NCI-H128 (cell line): ENCODE measurements around the gene NRP1.

Experiments
- DNase-seq: peaks from one replicate; lab custom pipeline; 2025; ENCODE audit not compliant: unreplicated experiment; lab: John Stamatoyannopoulos, UW

Gene NRP1

GRCh38 chr10:33216661-33217427 is 117.6 kb downstream of the NRP1 start:
- no peak for DNase-seq

DNA sequence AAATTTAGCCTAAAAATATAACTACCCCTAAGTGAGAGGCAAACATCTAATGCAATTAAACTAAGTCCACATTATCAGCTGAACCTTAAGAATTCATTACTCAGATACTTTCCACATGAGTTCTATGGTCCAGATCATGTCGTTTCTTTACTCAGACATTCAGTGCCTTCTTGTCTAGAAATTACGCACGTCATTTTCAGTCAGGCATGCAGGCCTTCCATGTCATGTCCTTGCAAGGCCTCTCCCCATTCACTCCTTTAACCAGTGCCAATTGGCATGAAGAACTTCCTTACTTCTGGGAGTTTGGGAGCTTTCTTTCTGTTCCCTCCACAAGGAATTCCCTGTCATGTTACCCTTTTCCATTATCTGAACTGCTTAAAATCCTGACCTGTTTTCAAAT is 118.8 kb downstream of the NRP1 start:
- no peak for DNase-seq

DNA sequence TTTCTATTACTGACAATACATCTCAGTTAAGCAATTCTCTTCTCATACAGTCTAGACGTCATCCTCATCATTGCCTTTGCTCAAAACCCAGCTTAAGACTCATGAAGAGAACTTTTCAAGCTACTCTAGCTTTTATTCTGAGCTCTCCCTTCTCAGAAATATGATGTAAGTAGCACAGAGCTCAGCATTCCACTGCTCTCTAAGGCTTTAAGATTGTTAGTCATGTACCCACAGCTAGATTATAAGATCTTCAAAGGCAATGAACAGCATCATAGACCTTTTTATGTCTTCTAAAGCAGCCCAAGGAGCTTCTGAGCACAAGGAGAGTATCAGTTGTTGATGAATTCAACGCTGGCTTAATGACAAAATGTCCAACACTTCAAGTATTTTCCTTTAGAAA is 119.3 kb downstream of the NRP1 start:
- no peak for DNase-seq

DNA sequence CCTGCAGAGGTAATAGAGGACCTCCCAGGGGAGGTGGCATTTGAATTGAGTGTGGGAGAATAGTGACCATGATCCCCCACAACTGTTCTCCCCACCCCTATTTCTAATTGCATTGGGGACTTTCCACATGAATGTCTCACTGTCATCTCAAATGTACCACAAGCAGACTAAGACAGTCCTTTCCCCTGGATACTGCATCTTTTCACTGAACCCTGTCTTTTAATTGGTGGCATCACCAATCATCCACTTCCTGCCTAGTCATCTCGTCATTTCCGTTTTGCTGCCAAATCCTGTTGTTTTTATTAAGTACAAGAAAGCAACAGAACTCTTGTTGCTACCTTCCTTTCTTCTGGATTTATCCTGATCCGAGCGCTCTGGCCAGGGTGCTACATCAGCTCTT is 120.3 kb downstream of the NRP1 start:
- no peak for DNase-seq

GRCh38 chr10:33212061-33212748 is 122.3 kb downstream of the NRP1 start:
- no peak for DNase-seq

- no peak for DNase-seq
These were observed 123.2 kb downstream of the NRP1 start for GRCh38 chr10:33211106-33211878.

GRCh38 chr10:33209802-33210201 is 124.7 kb downstream of the NRP1 start:
- no peak for DNase-seq

GRCh38 chr10:33208166-33208565 is 126.3 kb downstream of the NRP1 start:
- DNase-seq: no peak

GRCh38 chr10:33204031-33204430 is 130.4 kb downstream of the NRP1 start:
- DNase-seq: no peak

GRCh38 chr10:33201971-33202370 is 132.5 kb downstream of the NRP1 start:
- DNase-seq: no peak

DNA sequence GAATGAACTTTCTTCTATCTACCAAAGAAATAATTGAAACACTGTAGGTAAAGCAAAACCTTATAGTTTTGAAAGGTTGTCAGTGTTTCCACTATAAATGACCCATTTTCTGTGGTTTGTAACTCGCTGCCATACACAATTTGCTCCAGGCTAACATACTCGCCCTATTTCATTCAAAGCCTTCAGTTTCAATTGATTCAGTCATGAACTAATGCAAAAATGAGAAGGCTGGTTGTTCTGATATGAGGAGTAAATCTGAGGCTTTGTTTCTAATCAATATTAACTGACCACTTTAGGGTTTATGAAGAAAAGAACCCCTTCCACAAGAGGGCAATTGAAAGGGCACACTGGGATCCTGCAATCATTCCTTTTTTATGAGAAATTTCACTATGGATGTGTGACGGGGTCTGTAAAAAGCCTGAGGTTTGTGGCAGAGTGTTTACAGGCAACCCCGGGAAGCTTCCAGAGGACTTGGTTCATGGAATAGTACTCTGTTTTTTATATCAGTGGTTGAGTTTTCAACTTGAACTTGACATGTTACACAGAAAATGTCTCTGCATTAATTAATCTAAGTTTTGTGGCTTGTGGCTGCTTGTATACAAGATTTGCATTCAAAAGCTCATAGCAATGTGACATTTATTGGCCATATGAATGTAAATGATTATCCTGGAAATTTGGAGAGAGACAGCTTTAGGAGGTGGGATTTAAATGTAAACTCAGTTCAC is 133.2 kb downstream of the NRP1 start:
- no peak for DNase-seq

DNA sequence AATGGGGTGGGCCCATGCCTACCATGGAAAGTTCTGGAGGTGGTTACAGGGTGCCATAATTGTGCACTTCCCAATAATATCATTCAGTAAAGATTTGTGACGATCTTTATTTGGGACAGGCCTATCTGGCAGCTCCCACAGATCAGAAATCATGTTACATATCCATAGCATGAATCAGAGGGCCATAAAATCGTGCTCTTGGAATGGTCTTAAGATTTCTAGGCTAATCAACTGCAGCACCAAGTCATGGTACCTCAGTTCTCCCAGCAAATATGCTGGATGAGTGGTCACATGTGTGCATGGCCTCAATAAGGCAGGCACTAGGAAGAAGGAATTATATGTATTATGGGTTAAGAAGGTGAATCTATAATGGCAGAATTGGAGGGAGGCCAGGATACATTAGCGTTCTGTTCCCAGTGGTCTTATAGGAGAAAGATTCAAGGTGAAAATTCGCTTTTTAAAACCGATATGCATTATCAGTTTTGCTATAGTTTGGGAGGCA is 134.7 kb downstream of the NRP1 start:
- no peak for DNase-seq

GRCh38 chr10:33198610-33199009 is 135.9 kb downstream of the NRP1 start:
- DNase-seq: no peak

GRCh38 chr10:33196710-33197491 is 137.6 kb downstream of the NRP1 start:
- DNase-seq: no peak

GRCh38 chr10:33196377-33196706 is 138.1 kb downstream of the NRP1 start:
- DNase-seq: no peak

DNA sequence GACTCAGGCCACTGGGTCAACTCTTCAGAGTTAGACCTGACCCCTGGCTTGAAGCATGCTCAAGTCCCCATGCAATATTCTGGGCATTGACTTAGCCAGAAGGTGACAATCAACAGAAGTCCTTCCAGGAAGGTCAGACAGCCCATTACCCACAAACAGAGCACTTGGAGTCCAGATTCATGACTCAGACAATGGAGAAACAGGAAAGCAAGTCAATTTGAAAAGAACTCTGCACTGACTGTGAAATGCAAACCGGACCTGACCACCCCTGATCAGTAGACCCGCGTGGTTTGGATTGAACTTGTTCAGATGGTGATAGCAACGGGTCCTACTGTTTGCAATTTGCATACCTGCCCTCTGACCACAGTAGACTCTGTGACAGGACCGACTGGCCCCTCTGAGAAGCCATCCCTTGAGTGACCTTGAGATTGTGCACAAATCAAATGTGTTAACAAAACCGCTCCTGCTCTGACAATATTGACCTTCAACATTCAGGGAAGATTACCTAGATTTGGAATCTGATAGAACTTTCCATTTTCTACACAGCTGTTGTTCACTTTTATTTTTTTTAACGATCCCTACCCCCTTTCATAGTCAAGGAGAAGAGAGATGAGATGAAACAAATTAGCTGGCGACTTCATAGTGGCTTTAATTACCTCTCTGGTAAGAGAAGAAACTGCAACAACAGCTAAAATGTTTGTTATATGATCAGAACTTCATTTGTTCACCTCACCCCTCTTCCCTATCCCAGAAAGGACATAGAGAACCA is 138.7 kb downstream of the NRP1 start:
- DNase-seq: no peak

DNA sequence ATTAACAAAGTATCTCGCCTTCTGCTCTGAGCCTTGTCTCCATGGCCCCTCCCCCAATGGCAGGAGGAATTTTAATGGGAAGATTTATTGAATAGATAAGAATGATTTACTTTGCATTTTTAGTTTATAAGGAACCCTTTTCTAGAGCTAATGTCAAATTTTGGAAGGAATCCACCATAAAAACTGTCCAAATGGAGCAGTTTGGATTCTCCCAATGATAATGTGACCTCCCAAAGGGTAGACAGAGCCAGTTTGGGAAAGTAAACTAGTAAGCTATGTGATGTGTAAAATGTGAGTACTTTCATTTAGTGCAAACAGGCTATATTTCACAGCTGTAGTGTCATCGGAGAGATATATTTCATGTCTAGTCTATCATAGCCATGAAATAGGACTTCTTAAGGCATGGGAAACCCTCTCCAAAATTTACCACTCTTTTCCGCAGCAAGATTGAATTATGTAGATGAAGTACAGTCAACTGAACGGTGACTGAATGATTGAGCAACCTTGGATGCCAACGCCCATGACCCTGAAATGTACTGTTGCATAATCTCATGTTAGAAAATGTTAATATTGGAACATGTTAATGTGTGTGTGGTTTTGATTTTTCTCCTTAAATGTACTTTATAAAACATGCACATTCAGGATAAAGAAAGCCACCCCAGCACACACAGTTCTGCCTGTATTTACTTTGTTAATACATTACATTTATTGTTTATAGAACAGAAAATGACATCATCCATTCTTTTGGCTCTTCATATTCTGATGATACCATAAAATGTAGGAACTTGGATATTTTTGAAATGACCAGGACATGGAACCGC is 140.6 kb downstream of the NRP1 start:
- DNase-seq: no peak

- peak; percentile 19 for DNase-seq
These were observed 141.3 kb downstream of the NRP1 start for GRCh38 chr10:33193057-33193700.
